K562 (cell line): ENCODE data around the gene SAFB. TPM values are rescaled to one million over a fixed set of nuclear protein-coding genes. Genes with fewer than 3 reads are reported as not detected.

ENCODE experiments used
- BRD9 ChIP-seq: fragments of 450-650 bp; IDR thresholded peaks from 2 replicates; pipeline ENCODE4 v1.6.1; 2018; ENCODE audit warnings: low read depth; ENCODE audit not compliant: partially characterized antibody
- BRF2 ChIP-seq: IDR thresholded peaks from 3 replicates; pipeline ENCODE4 v1.6.1; 2011; ENCODE audit warnings: borderline replicate concordance, mild to moderate bottlenecking; ENCODE audit not compliant: insufficient read length, insufficient read depth
- HOMEZ ChIP-seq: fragments of 250-450 bp; sonication (Bioruptor Pico); IDR thresholded peaks from 2 replicates; pipeline ENCODE4 v1.4.0; 2020; ENCODE audit warnings: mild to moderate bottlenecking, moderate library complexity
- IFI16 ChIP-seq: fragments of 250-450 bp; sonication (Bioruptor Pico); IDR thresholded peaks from 2 replicates; pipeline ENCODE4 v2.1.2; 2022; ENCODE audit warnings: mild to moderate bottlenecking, inconsistent platforms
- JUND ChIP-seq, 2 experiments: IDR thresholded peaks; 2 replicates in 1 of 2; 3 replicates in 1 of 2; pipeline ENCODE4 v1.6.1; 2011; ENCODE audit warnings: borderline replicate concordance in 2 of 2, low read depth in 2 of 2, low read length in 2 of 2, improper control_type of control experiment in 1 of 2, missing biosample characterization in 1 of 2, missing genetic modification characterization in 1 of 2, missing genetic modification reagents in 1 of 2
- KAT2B ChIP-seq: IDR thresholded peaks from one replicate; pipeline ENCODE4 v1.6.1; 2012; ENCODE audit warnings: low read depth, mild to moderate bottlenecking, control low read depth, inconsistent platforms, low read length, moderate library complexity
- KAT8 ChIP-seq: fragments of 450-650 bp; IDR thresholded peaks from 2 replicates; pipeline ENCODE4 v1.6.1; 2016; ENCODE audit warnings: low read depth, mild to moderate bottlenecking
- KDM1A ChIP-seq, 2 experiments: fragments of 450-650 bp; IDR thresholded peaks; 2 replicates each; pipeline ENCODE4 v1.6.1; 2016; ENCODE audit warnings: mild to moderate bottlenecking in 2 of 2
- RBM25 ChIP-seq: fragments of 200-400 bp; formaldehyde crosslinking; IDR thresholded peaks from 2 replicates; pipeline ENCODE4 v1.6.1; 2018; ENCODE audit warnings: low read length, low read depth, moderate library complexity; ENCODE audit not compliant: severe bottlenecking
- ZBTB17 ChIP-seq: fragments of 450-650 bp; formaldehyde crosslinking; IDR thresholded peaks from 2 replicates; pipeline ENCODE4 v1.4.0; 2020; ENCODE audit warnings: mild to moderate bottlenecking
- ZC3H11A ChIP-seq: IDR thresholded peaks from 2 replicates; pipeline ENCODE4 v1.6.1; 2012; ENCODE audit warnings: low read depth, low read length, improper control_type of control experiment
- ZNF436 ChIP-seq: fragments of 250-450, 450-650 bp; sonication (Bioruptor Pico); formaldehyde crosslinking; IDR thresholded peaks from 2 replicates; pipeline ENCODE4 v1.7.0; 2020; ENCODE audit warnings: mild to moderate bottlenecking
- ZNF778 ChIP-seq: fragments of 450-650 bp; formaldehyde crosslinking; IDR thresholded peaks from 2 replicates; pipeline ENCODE4 v1.4.0; 2020; ENCODE audit warnings: mild to moderate bottlenecking, moderate library complexity
- polyA plus RNA-seq, 8 experiments: library from polyadenylated mRNA; depleted of rRNA in 4 of 8; stranded (reverse) in 5 of 8; unstranded in 3 of 8; fragments of >200 nt; fragmentation: Nextera tagmentation in 2 of 8; fragmentation: Illumina TruSeq in 1 of 8; extraction: Ambion mirVana in 2 of 8; extraction: Trizol in 1 of 8; gene quantifications; 2 replicates each; pipeline versions ENCODE4 v1.2.1 to v1.2.3, GENCODE V29; 2011 to 2014; ENCODE audit warnings: inconsistent platforms in 1 of 8, missing spikeins in 1 of 8
- total RNA-seq, 7 experiments: library from RNA; depleted of rRNA in 6 of 7; stranded (reverse); fragments of >200 nt in 6 of 7; fragmentation: Illumina TruSeq in 2 of 7; extraction: Trizol in 2 of 7; gene quantifications; 2 replicates each; pipeline versions ENCODE4 v1.2.1 to v1.2.3, GENCODE V29; 2011 to 2021; ENCODE audit warnings: low replicate concordance in 1 of 7
- TF ChIP-seq, protein P1 (sequence below): fragments of 450-650 bp; IDR thresholded peaks from 2 replicates; pipeline ENCODE4 v1.7.1; 2018; ENCODE audit warnings: mild to moderate bottlenecking, low read depth; ENCODE audit not compliant: partially characterized antibody
- TF ChIP-seq, protein P2 (sequence below): fragments of 450-650 bp; IDR thresholded peaks from 2 replicates; pipeline ENCODE4 v1.6.1; 2016
- TF ChIP-seq, protein P3 (sequence below): fragments of 450-650 bp; conservative IDR thresholded peaks from 2 replicates; pipeline ENCODE4 v1.6.1; 2016; ENCODE audit warnings: missing genetic modification characterization, low read depth, mild to moderate bottlenecking, missing compliant biosample characterization, moderate library complexity

SAFB gene
- total and polyA plus RNA-seq, 9 of the 15 experiments (the other 6 are each of a cell fraction or from before 2014, with no cell fraction given) = 1.1 to 151 (median 83.1) TPM

DNA sequence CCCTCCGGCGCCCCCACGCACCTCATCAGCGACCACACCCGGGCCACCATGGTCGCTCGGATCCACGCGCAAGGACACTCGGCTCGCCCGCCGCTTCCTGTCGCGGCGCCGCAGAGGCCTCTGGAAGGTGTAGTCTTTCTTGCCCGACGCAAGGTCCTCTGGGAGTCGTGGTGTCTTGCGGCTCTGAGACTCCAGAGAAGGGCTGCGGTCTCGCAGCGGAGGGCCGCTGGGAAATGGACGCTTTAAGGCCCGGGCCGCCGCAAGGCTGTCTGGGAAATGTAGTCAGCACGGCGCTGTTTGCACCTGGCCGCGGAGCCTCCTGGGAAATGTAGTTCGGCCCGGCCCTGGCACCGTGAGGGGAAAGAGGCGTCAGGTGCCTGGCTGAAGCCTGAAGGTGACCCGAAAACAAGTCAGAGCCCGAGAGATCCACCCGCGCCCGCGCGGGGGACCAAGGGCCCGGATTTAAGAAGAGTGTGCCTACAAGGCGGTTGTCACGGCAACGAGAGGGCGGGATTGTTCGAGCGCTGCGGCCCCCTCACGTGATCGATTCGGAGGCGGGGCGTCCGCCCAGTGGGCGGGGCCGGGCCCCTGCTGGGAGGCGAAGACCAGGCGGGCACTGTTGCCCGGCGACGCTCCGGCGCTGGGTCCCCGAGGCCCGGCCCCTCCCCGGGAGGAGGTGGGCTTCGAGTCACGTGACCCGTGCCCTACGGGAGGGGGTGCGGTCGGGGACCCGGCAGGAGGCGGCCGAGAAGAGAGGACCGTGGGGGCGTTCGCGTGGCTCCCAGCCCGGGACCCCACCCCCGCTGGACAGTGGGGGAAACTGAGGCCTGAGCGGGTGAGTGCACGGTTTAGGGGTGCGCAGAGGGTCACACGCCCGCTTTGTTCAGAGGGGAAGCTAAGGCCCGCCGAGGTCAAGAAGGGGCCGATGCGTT is 57.8 kb downstream of the SAFB start, which contains the start of the genes HSD11B1L and MICOS13 (continued):
- TF ChIP-seq, protein P1, sequence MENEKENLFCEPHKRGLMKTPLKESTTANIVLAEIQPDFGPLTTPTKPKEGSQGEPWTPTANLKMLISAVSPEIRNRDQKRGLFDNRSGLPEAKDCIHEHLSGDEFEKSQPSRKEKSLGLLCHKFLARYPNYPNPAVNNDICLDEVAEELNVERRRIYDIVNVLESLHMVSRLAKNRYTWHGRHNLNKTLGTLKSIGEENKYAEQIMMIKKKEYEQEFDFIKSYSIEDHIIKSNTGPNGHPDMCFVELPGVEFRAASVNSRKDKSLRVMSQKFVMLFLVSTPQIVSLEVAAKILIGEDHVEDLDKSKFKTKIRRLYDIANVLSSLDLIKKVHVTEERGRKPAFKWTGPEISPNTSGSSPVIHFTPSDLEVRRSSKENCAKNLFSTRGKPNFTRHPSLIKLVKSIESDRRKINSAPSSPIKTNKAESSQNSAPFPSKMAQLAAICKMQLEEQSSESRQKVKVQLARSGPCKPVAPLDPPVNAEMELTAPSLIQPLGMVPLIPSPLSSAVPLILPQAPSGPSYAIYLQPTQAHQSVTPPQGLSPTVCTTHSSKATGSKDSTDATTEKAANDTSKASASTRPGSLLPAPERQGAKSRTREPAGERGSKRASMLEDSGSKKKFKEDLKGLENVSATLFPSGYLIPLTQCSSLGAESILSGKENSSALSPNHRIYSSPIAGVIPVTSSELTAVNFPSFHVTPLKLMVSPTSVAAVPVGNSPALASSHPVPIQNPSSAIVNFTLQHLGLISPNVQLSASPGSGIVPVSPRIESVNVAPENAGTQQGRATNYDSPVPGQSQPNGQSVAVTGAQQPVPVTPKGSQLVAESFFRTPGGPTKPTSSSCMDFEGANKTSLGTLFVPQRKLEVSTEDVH = no peak
- TF ChIP-seq KDM1A (IDR thresholded peaks at IDR 0.05) (no peak), ZC3H11A (0 out of 2 replicates have a peak, but pooled peaks have one; percentile 65), IFI16 (CRISPR knock-in tag) (no peak), ZNF778 (CRISPR knock-in tag) (no peak), ZNF436 (CRISPR knock-in tag) (no peak; the same call in 1 of the 2 replicates), JUND (IDR thresholded peaks at IDR 0.05; ENCODE audit: borderline replicate concordance, low read depth, low read length) (peak; percentile 55), JUND (tag; IDR thresholded peaks at IDR 0.05; ENCODE audit: borderline replicate concordance, low read depth, low read length) (no peak; the same call in 2 of the 3 replicates), BRD9 (no peak), KAT2B (no peak), RBM25 (no peak), BRF2 (no peak), HOMEZ (CRISPR knock-in tag) (no peak), KAT8 (no peak), ZBTB17 (CRISPR knock-in tag) (peak; percentile 91)
- TF ChIP-seq, protein P2, sequence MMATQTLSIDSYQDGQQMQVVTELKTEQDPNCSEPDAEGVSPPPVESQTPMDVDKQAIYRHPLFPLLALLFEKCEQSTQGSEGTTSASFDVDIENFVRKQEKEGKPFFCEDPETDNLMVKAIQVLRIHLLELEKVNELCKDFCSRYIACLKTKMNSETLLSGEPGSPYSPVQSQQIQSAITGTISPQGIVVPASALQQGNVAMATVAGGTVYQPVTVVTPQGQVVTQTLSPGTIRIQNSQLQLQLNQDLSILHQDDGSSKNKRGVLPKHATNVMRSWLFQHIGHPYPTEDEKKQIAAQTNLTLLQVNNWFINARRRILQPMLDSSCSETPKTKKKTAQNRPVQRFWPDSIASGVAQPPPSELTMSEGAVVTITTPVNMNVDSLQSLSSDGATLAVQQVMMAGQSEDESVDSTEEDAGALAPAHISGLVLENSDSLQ = no peak
- TF ChIP-seq, protein P3, sequence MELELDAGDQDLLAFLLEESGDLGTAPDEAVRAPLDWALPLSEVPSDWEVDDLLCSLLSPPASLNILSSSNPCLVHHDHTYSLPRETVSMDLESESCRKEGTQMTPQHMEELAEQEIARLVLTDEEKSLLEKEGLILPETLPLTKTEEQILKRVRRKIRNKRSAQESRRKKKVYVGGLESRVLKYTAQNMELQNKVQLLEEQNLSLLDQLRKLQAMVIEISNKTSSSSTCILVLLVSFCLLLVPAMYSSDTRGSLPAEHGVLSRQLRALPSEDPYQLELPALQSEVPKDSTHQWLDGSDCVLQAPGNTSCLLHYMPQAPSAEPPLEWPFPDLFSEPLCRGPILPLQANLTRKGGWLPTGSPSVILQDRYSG (tag) = no peak
